CD8-positive, alpha-beta memory T cell (primary cell): ENCODE measurements around the gene STX12. TPM values are rescaled to one million over a fixed set of nuclear protein-coding genes. Genes with fewer than 3 reads are reported as not detected.

ENCODE experiments used
- CTCF ChIA-PET: fragments of 350-600 bp; sonication (Branson Sonifier 250); formaldehyde crosslinking; loops from one replicate; lab custom pipeline; 2021; ENCODE audit warnings: antibody characterized with exemption; lab: Charles Lee
- POLR2A ChIA-PET: fragments of 350-600 bp; sonication (Branson Sonifier 250); formaldehyde crosslinking; loops from one replicate; lab custom pipeline; 2021; ENCODE audit warnings: antibody characterized with exemption; lab: Charles Lee
- DNase-seq, 5 donors: peaks; one replicate each; pipeline versions ENCODE4 v3.0.0 to v3.0.0-alpha.2; 2020 to 2022; ENCODE audit warnings: mixed read lengths in 1 of 5
- H3K27ac ChIP-seq: one replicate; pipeline ENCODE4 v1.7.0; 2013; ENCODE audit warnings: low read depth, mild to moderate bottlenecking, low read length, moderate library complexity
- H3K27me3 ChIP-seq: 2 replicates; pipeline ENCODE4 v1.7.0; 2013; ENCODE audit warnings: low read length, mild to moderate bottlenecking; ENCODE audit not compliant: insufficient read depth, poor library complexity, severe bottlenecking
- H3K36me3 ChIP-seq: 2 replicates; pipeline ENCODE4 v1.7.0; 2013; ENCODE audit warnings: mild to moderate bottlenecking, low read length, moderate library complexity; ENCODE audit not compliant: insufficient read depth
- H3K4me1 ChIP-seq: 2 replicates; pipeline ENCODE4 v1.7.0; 2013; ENCODE audit warnings: mild to moderate bottlenecking, low read length, moderate library complexity; ENCODE audit not compliant: insufficient read depth
- H3K4me3 ChIP-seq: 2 replicates; pipeline ENCODE4 v1.7.0; 2013; ENCODE audit warnings: mild to moderate bottlenecking, low read length
- H3K9me3 ChIP-seq: 2 replicates; pipeline ENCODE4 v1.7.0; 2013; ENCODE audit warnings: mild to moderate bottlenecking, low read length
- H3K27ac Mint-ChIP-seq, 8 donors: one replicate each; pipeline ENCODE4 v1.8.0; 2020 to 2021; ENCODE audit warnings: mixed read lengths in 8 of 8, mild to moderate bottlenecking in 6 of 8, inconsistent platforms in 3 of 8, moderate library complexity in 3 of 8
- H3K27me3 Mint-ChIP-seq, 2 donors: one replicate each; pipeline ENCODE4 v1.8.0; 2020 to 2021; ENCODE audit warnings: mixed read lengths in 2 of 2, mild to moderate bottlenecking in 1 of 2, moderate library complexity in 1 of 2
- H3K36me3 Mint-ChIP-seq, 3 donors: one replicate each; pipeline ENCODE4 v1.8.0; 2020 to 2021; ENCODE audit warnings: mixed read lengths in 3 of 3, inconsistent platforms in 1 of 3, mild to moderate bottlenecking in 1 of 3
- H3K4me1 Mint-ChIP-seq, 3 donors: one replicate each; pipeline ENCODE4 v1.8.0; 2020 to 2021; ENCODE audit warnings: mixed read lengths in 3 of 3, inconsistent platforms in 1 of 3, mild to moderate bottlenecking in 1 of 3
- H3K4me3 Mint-ChIP-seq, 7 donors: one replicate each; pipeline ENCODE4 v1.8.0; 2020 to 2021; ENCODE audit warnings: mixed read lengths in 7 of 7, mild to moderate bottlenecking in 6 of 7, moderate library complexity in 4 of 7, inconsistent platforms in 2 of 7
- H3K9me3 Mint-ChIP-seq, 5 donors: one replicate each; pipeline ENCODE4 v1.8.0; 2020 to 2022; ENCODE audit warnings: mixed read lengths in 5 of 5, mild to moderate bottlenecking in 3 of 5, moderate library complexity in 2 of 5, inconsistent platforms in 1 of 5
- polyA plus RNA-seq: library from polyadenylated mRNA; unstranded; fragments of 300-500 nt; fragmentation: Illumina TruSeq; gene quantifications from one replicate; pipeline ENCODE4 v1.2.3, GENCODE V29; 2021
- total RNA-seq, 2 experiments: library from RNA; stranded (reverse); gene quantifications; one replicate each; pipeline ENCODE4 v1.2.3, GENCODE V29; 2021

Gene STX12
- total RNA-seq (10 to 100 TPM; 21.3 to 23.4 TPM), polyA plus RNA-seq (18.8 TPM)

DNA sequence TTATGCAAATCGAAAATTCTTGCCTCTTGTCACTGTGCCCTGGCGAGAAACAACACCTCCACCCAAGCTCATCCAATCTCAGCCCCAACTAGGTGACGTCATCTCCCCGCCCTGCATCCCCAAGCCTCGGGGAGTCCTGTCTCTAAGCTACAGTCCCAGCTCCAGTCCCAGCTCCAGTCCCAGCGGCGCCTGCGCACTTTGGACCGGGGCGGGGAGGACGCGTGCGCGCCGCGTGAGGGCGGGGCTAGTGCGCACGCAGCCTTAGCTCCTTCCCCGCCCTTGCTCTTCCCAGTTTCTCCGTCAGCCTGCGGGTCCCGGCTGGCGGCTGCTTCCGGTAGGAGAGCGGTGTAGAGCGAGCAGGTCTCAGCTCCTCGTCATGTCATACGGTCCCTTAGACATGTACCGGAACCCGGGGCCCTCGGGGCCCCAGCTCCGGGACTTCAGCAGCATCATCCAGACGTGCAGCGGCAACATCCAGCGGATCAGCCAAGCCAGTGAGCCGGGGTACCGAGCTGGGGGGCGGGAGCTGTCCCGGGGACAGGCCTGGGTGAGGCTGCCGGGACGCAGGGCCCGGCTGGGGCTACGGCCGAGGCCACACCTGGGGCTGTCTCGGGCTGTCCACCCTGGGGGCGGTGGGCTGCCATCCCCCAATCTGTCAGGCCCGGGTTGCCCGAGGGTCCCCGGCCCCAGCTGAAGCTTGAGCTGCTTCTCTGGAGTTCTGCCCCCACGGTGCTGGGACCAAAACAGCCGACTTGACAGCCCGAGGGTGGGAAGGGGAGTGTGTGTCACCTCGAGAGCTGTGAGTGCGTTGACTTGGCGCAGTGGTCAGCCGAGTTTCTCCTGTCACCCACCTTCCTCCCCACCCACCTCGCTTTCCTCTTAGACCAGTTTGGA lies at the start of gene STX12:
STX12 (plus strand) TSS at position 288 of the 894 bp plus-strand sequence; CDS start at position 377, 89 bp downstream.
- peaks cover 0 to 2% of the 10 kb centered on the region in 2 donors for H3K27me3 Mint-ChIP-seq
- Histone ChIP-seq H3K27me3 (no peaks in the 10 kb centered on the region), H3K4me3 (peak within 1 kb of the TSS; percentile 95), H3K9me3 (no peaks in the 10 kb centered on the region), H3K4me1 (peaks cover 19% of the 10 kb centered on the region), H3K36me3 (no peaks in the 10 kb centered on the region), H3K27ac (peak within 1 kb of the TSS; percentile 95)
- H3K4me1 Mint-ChIP-seq = peaks cover 30 to 48% (median 43%) of the 10 kb centered on the region in 3 donors
- peak; percentile 98 to 99 (median 98) for DNase-seq
- H3K4me3 Mint-ChIP-seq = peak within 1 kb of the TSS; percentile 89 to 97 (median 94)
- H3K36me3 Mint-ChIP-seq = peaks cover 0 to 26% (median 0%) of the 10 kb centered on the region in 3 donors
- ChIA-PET POLR2A (interaction anchor here (0.5 to 3.0 kb wide), 9 partner anchors 13 to 808 kb away, joined by 3 to 43 read pairs (median 4); partner anchors contain the start of genes FAM76A, IFI6, PPP1R8 and WASF2), CTCF (interaction anchor here (1.1 to 2.8 kb wide), 4 partner anchors 47 to 110 kb away, joined by 5 to 22 read pairs (median 6); partner anchors contain the start of genes FAM76A and IFI6)
- H3K9me3 Mint-ChIP-seq = no peaks in the 10 kb centered on the region
- H3K27ac Mint-ChIP-seq = peak within 1 kb of the TSS; percentile 86 to 99 (median 98)

DNA sequence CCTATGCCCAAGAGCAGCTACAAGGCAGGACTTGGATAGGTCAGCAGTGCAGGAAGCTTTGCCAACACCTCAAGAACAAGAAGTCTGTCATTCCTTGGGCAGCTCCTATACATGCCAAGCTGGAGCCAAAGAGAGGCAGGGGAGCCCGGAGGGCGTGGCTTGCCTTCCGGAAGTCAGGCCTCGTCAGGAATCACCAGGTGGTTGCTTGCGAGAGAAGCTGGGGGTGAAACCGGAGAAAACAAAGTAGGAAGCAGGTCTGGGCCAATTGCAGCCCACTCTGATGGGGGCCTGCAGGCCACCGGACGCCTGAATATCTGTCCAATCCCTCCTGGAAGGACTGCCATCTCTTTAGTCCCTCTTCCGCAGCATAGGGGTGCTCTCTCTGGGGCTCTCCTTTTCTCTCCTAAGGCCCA lies 48.1 kb upstream of the STX12 start:
- no peak for DNase-seq
- H3K36me3 ChIP-seq = no peaks in the 10 kb centered on the region
- Mint-ChIP-seq H3K36me3 (peaks cover 0 to 28% (median 7%) of the 10 kb centered on the region in 3 donors), H3K27ac (peak overlapping the region; percentile 94 to 99 (median 98)), H3K4me3 (peak overlapping the region; percentile 82 to 93 (median 89)), H3K9me3 (no peaks in the 10 kb centered on the region), H3K27me3 (no peaks in the 10 kb centered on the region), H3K4me1 (peaks cover 20 to 35% (median 23%) of the 10 kb centered on the region in 3 donors)
- no peaks in the 10 kb centered on the region for H3K9me3 ChIP-seq
- H3K4me3 ChIP-seq = peak overlapping the region; percentile 66
- H3K4me1 ChIP-seq = peaks cover 18% of the 10 kb centered on the region
- H3K27me3 ChIP-seq = no peaks in the 10 kb centered on the region
- ChIA-PET CTCF (interaction anchor here (0.7 to 3.1 kb wide), 15 partner anchors 19 to 1730 kb away, joined by 3 to 32 read pairs (median 3); partner anchors contain the start of genes IFI6 and STX12), POLR2A (interaction anchor here (0.7 to 1.8 kb wide), 9 partner anchors 48 to 1012 kb away, joined by 3 to 43 read pairs (median 6); partner anchors contain the start of genes AHDC1, IFI6, MED18 and PPP1R8)
- peak overlapping the region; percentile 87 for H3K27ac ChIP-seq

DNA sequence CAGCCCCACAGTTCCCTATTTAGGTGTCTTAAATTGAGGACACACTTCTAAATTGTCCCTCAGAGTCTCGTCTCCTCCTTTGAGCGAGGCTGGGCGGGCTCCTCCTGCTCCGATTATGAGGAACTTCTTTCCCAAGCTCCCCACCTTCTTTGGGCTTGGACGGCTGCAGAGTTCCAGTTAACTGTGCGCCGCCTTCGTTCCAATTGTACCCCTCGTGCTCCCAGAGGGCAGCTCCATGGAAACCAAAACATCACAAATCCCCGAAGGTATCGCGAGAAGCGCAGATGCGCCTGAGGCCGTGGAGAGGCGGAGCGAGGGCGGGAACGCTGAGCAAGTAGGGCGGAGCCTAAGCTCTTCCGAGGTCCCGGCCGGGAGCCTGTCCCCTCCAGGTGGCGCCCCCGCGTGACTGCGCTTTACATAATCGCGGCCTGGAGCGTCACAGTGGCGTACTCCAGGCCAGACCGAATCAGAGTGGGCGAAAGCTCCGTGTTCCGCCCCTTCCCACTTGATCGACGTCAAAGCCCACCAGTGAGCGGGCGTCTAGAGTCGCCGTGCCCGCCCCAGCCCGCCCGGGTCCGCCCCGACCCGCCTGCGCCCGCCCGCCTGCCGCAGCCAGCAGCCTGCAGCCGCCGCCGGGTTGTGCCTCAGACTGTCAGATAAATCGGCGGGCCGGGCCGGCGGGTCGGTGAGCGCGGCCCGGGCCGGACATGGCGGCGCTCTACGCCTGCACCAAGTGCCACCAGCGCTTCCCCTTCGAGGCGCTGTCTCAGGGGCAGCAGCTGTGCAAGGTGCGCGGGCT lies 47.4 kb upstream of the STX12 start, which contains the start of gene FAM76A:
FAM76A (plus strand) TSS at position 588 of the 799 bp plus-strand sequence; CDS start at position 708, 120 bp downstream.
- CTCF ChIA-PET = interaction anchor here (0.7 to 3.1 kb wide), 14 partner anchors 19 to 1730 kb away, joined by 3 to 32 read pairs (median 4); partner anchors contain the start of genes IFI6 and STX12
- Histone ChIP-seq H3K36me3 (no peaks in the 10 kb centered on the region), H3K4me3 (peak within 1 kb of the TSS; percentile 66), H3K9me3 (no peaks in the 10 kb centered on the region), H3K4me1 (peaks cover 18% of the 10 kb centered on the region), H3K27ac (peak within 1 kb of the TSS; percentile 87), H3K27me3 (no peaks in the 10 kb centered on the region)
- Mint-ChIP-seq H3K4me3 (peak within 1 kb of the TSS; percentile 87 to 95 (median 91)), H3K27me3 (no peaks in the 10 kb centered on the region), H3K36me3 (peaks cover 0 to 34% (median 9%) of the 10 kb centered on the region in 3 donors), H3K4me1 (peaks cover 21 to 35% (median 24%) of the 10 kb centered on the region in 3 donors), H3K27ac (peak within 1 kb of the TSS; percentile 94 to 99 (median 98)), H3K9me3 (no peaks in the 10 kb centered on the region)
- POLR2A ChIA-PET = interaction anchor here (0.7 to 1.8 kb wide), 9 partner anchors 48 to 1011 kb away, joined by 3 to 43 read pairs (median 6); partner anchors contain the start of genes AHDC1, IFI6, MED18 and PPP1R8
- peak; percentile 99 to 100 (median 100) for DNase-seq

DNA sequence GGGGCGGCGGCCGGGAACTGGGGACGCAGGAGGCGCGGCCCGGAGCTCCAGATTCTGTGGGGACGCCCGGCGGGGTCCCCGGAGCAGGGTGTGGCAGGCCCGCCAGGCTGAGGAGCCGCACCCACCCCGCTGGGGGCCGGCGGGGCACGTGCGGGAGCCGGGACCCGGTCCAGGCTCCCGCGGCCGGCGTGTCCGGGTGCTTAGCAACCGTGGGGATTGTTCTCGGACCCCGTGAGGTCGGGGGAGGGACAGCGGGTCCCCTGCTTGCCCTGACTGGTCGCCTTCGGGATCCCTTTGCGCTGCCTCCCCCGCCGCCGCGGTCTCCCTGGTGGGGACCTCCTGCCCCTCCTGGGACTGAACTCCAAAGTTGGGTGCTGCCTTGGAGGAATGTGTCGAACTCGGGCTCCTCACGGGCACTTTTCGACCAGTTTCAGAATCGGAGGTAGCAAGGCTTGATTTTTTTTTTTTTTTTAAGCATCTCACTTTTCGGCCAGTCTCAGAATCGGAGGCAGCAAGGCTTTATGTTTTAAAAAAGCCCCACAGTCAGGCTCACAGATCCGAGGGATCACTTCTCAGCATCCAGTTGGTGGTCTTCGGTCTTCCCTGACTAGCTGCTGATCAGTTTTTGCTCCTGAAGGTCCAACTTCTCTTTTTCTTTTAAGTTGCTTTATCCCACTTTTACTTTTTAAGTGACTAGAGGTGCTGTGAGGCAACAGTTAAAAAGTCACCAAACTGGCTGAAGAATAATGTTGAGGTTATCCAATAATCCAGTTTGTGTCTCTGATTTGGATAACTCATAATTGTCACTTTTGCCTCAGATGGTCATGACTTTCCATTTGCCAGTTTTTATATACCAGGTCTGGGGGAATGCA lies 46.6 kb upstream of the STX12 start:
- Mint-ChIP-seq H3K9me3 (no peaks in the 10 kb centered on the region), H3K4me3 (peak overlapping the region; percentile 82 to 95 (median 89)), H3K36me3 (peaks cover 4 to 39% (median 12%) of the 10 kb centered on the region in 3 donors), H3K27ac (peak overlapping the region; percentile 63 to 94 (median 90)), H3K4me1 (peaks cover 25 to 40% (median 29%) of the 10 kb centered on the region in 3 donors), H3K27me3 (no peaks in the 10 kb centered on the region)
- Histone ChIP-seq H3K9me3 (no peaks in the 10 kb centered on the region), H3K4me3 (peak overlapping the region; percentile 53), H3K27ac (peak overlapping the region; percentile 87), H3K4me1 (peaks cover 18% of the 10 kb centered on the region), H3K36me3 (no peaks in the 10 kb centered on the region), H3K27me3 (no peaks in the 10 kb centered on the region)
- CTCF ChIA-PET = interaction anchor here (1.0 to 3.1 kb wide), 8 partner anchors 18 to 369 kb away, joined by 3 to 32 read pairs (median 4); partner anchors contain the start of genes IFI6 and STX12
- POLR2A ChIA-PET = interaction anchor here (1.2 to 1.8 kb wide), 7 partner anchors 47 to 602 kb away, joined by 4 to 43 read pairs (median 11); partner anchors contain the start of genes IFI6, MED18, PPP1R8 and STX12
- peak in 2 of 5 donors; percentile 22 to 33 for DNase-seq

DNA sequence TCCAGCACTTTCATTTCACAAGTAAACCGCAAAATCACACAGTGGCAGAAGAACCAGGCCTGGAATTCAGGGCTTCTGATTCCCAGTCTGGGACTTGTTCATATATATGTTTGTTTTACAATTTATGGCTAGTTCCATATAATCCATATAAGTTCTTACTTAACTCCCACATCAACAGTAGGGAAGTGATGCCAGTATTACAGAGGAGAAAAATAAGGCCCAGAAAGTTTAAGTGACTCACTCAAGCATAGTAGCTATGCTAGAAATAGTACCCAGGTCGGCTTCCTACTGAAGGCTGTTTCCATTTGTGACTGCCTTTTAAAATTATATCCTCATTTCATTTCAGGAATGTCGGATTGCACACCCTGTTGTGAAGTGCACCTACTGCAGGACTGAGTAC lies 45.9 kb upstream of the STX12 start:
- ChIA-PET POLR2A (no interaction called here), CTCF (no interaction called here)
- no peak for DNase-seq
- Mint-ChIP-seq H3K9me3 (no peaks in the 10 kb centered on the region), H3K36me3 (peaks cover 4 to 42% (median 12%) of the 10 kb centered on the region in 3 donors), H3K4me1 (peaks cover 25 to 40% (median 29%) of the 10 kb centered on the region in 3 donors), H3K27me3 (no peaks in the 10 kb centered on the region), H3K27ac (peak overlapping the region in 3 of 8 donors; percentile 25 to 84 (median 38)), H3K4me3 (peak overlapping the region in 6 of 7 donors; percentile 80 to 95 (median 83))
- no peak overlapping the region for H3K4me3 ChIP-seq
- H3K27me3 ChIP-seq = no peaks in the 10 kb centered on the region
- H3K27ac ChIP-seq = no peak overlapping the region
- H3K36me3 ChIP-seq = no peaks in the 10 kb centered on the region
- no peaks in the 10 kb centered on the region for H3K9me3 ChIP-seq
- peaks cover 18% of the 10 kb centered on the region for H3K4me1 ChIP-seq

DNA sequence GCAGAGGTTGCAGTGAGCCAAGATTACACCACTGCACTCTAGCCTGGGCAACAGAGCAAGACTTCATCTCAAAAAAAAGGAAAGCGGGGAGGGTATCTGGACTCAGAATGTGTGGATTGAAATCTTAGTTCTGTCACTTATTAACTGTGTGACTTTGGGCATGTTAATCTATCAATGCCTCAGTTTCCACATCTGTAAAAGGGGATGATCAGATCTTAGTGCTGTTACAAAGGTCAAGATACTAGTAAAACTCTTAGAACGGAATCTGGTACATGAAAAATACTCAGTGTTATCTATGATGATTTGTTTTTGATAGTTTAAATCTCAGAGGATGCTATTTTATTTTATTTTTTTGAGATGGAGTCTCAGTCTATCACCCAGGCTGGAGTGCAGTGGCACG lies 36.8 kb upstream of the STX12 start:
- DNase-seq = no peak
- Mint-ChIP-seq H3K9me3 (no peaks in the 10 kb centered on the region), H3K27me3 (no peaks in the 10 kb centered on the region), H3K27ac (no peak overlapping the region), H3K36me3 (peaks cover 12 to 71% (median 19%) of the 10 kb centered on the region in 3 donors), H3K4me3 (no peak overlapping the region), H3K4me1 (peaks cover 0 to 3% (median 2%) of the 10 kb centered on the region in 3 donors)
- H3K36me3 ChIP-seq = peaks cover 9% of the 10 kb centered on the region
- no peaks in the 10 kb centered on the region for H3K4me1 ChIP-seq
- ChIA-PET CTCF (interaction anchor here (1.3 kb wide), 1 partner anchor 98 kb away, joined by 3 read pairs; no protein-coding TSS in a partner anchor), POLR2A (no interaction called here)
- H3K27ac ChIP-seq = no peak overlapping the region
- no peaks in the 10 kb centered on the region for H3K27me3 ChIP-seq
- no peaks in the 10 kb centered on the region for H3K9me3 ChIP-seq
- no peak overlapping the region for H3K4me3 ChIP-seq
